Measurements from ENCODE around the gene PPT1. TPM values are rescaled to one million over a fixed set of nuclear protein-coding genes. Genes with fewer than 3 reads are reported as not detected.
A peak's percentile ranks its signal among the peaks of the same experiment; 100 is the strongest.

The PPT1 gene
- total RNA-seq, 4 donors from 2014 or later, result 6.4 to 28.9 (median 18.0) TPM

DNA sequence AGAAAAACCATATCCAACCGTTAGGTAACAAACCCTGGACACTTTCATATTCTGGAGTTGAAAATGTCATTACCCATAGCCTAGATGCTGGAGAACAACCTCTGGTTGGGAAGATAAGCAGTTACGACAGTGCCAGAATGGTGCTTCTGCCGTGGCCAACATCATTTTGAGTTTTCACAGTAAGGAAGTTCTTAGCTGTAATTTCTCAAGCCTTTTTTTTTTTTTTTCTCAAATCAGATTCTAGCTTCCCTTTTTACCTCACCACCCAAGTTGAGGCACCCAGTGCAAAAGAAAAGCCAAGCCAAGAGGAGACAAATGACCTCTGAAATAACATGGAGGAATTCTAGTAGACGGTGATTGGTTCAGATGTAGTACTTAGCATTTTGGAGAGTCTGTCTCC is 21.8 kb downstream of the PPT1 start:
- peaks cover 0 to 47% (median 24%) of the 10 kb centered on the region in 4 donors for H3K36me3 ChIP-seq
- peaks cover 0 to 19% (median 4%) of the 10 kb centered on the region in 4 donors for H3K4me1 ChIP-seq
- H3K27ac ChIP-seq, result peak overlapping the region in 2 of 4 donors; percentile 18 to 66
- in situ Hi-C loops (cut with MboI; ENCODE audit: low pct_ligation_motif_present in 1 of 4, low pct_unique_long_range_greater_than_20kb in 1 of 4, low sequenced_read_pairs in 3 of 4), result no loop called here
- WGBS, 2 donors (ENCODE audit: low coverage in 1 of 2), result 76 to 96% methylated on average over 3 to 4 of the region's 4 CpGs
- intact Hi-C loops (cut with DNase I; ENCODE audit: low total_unique reads), result no loop called here
- no peak for DNase-seq
- H3K4me3 ChIP-seq, result no peak overlapping the region
- H3K27me3 ChIP-seq, result no peaks in the 10 kb centered on the region
- no peaks in the 10 kb centered on the region for H3K9me3 ChIP-seq
- TF ChIP-seq POLR2A (IDR thresholded peaks at IDR 0.05) (no peak), POLR2AphosphoS5 (IDR thresholded peaks at IDR 0.05) (no peak), CTCF (IDR thresholded peaks at IDR 0.05) (no peak), EP300 (IDR thresholded peaks at IDR 0.05; ENCODE audit: low read depth) (no peak)

DNA sequence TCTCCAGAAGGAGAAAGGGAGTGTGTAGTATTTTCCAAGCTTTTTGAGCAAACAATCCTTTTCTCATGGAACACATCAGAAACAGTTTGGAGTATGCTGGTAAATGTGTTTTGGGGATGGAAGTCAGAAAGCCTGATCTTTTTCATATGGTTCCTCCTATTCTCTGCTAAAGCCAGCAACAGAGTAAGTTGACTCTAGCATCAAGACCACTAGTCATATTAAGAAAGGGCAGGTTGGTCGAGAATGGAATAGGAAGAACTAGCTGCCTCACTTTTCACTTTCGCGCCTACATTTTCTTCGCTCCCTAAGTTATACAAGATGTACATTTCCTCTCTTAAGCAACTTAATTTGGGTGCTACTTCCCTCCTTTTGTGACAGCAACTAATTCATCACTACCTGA is 24.0 kb downstream of the PPT1 start:
- intact Hi-C loops (cut with DNase I; ENCODE audit: low total_unique reads) (no loop called here), in situ Hi-C loops (cut with MboI; ENCODE audit: low pct_ligation_motif_present in 1 of 4, low pct_unique_long_range_greater_than_20kb in 1 of 4, low sequenced_read_pairs in 3 of 4) (no loop called here)
- no peak for TF ChIP-seq CTCF (IDR thresholded peaks at IDR 0.05)
- no peak for TF ChIP-seq EP300 (IDR thresholded peaks at IDR 0.05; ENCODE audit: low read depth)
- no peak for TF ChIP-seq POLR2AphosphoS5 (IDR thresholded peaks at IDR 0.05)
- TF ChIP-seq POLR2A (IDR thresholded peaks at IDR 0.05), result no peak
- no peak for DNase-seq
- Histone ChIP-seq H3K36me3 (peaks cover 0 to 66% (median 33%) of the 10 kb centered on the region in 4 donors), H3K27me3 (no peaks in the 10 kb centered on the region), H3K27ac (no peak overlapping the region), H3K9me3 (no peaks in the 10 kb centered on the region), H3K4me1 (peaks cover 0 to 18% (median 4%) of the 10 kb centered on the region in 4 donors), H3K4me3 (no peak overlapping the region)
- 93% methylated on average over 4 of the region's 4 CpGs for WGBS, 2 donors (ENCODE audit: low coverage in 1 of 2)

GRCh38 chr1:40072142-40072541 is 24.9 kb downstream of the PPT1 start:
- intact Hi-C loops (cut with DNase I; ENCODE audit: low total_unique reads) (no loop called here), in situ Hi-C loops (cut with MboI; ENCODE audit: low pct_ligation_motif_present in 1 of 4, low pct_unique_long_range_greater_than_20kb in 1 of 4, low sequenced_read_pairs in 3 of 4) (no loop called here)
- Histone ChIP-seq H3K27ac (no peak overlapping the region), H3K4me3 (no peak overlapping the region), H3K9me3 (no peaks in the 10 kb centered on the region), H3K36me3 (peaks cover 0 to 69% (median 37%) of the 10 kb centered on the region in 4 donors), H3K4me1 (peaks cover 0 to 11% (median 4%) of the 10 kb centered on the region in 4 donors), H3K27me3 (no peaks in the 10 kb centered on the region)
- DNase-seq, result no peak
- TF ChIP-seq POLR2A (IDR thresholded peaks at IDR 0.05) (no peak), POLR2AphosphoS5 (IDR thresholded peaks at IDR 0.05) (no peak), EP300 (IDR thresholded peaks at IDR 0.05; ENCODE audit: low read depth) (no peak)

- intact Hi-C loops (cut with DNase I; ENCODE audit: low total_unique reads) (no loop called here), in situ Hi-C loops (cut with MboI; ENCODE audit: low pct_ligation_motif_present in 1 of 4, low pct_unique_long_range_greater_than_20kb in 1 of 4, low sequenced_read_pairs in 3 of 4) (no loop called here)
- Histone ChIP-seq H3K4me3 (no peak overlapping the region), H3K36me3 (peaks cover 0 to 97% (median 52%) of the 10 kb centered on the region in 4 donors), H3K9me3 (no peaks in the 10 kb centered on the region), H3K27me3 (no peaks in the 10 kb centered on the region), H3K4me1 (peaks cover 0 to 12% (median 0%) of the 10 kb centered on the region in 4 donors), H3K27ac (no peak overlapping the region)
- 90 to 96% methylated on average over 2 to 3 of the region's 3 CpGs for WGBS, 2 donors (ENCODE audit: low coverage in 1 of 2)
- TF ChIP-seq POLR2AphosphoS5 (IDR thresholded peaks at IDR 0.05) (no peak), EP300 (IDR thresholded peaks at IDR 0.05; ENCODE audit: low read depth) (no peak), POLR2A (IDR thresholded peaks at IDR 0.05) (no peak), CTCF (IDR thresholded peaks at IDR 0.05) (no peak)
- DNase-seq, result no peak
Measured at GRCh38 chr1:40067851-40068250, 29.2 kb downstream of the PPT1 start.

- Histone ChIP-seq H3K4me3 (no peak overlapping the region), H3K27me3 (no peaks in the 10 kb centered on the region), H3K9me3 (no peaks in the 10 kb centered on the region), H3K36me3 (peaks cover 0 to 96% (median 50%) of the 10 kb centered on the region in 4 donors), H3K27ac (no peak overlapping the region), H3K4me1 (peaks cover 0 to 17% (median 0%) of the 10 kb centered on the region in 4 donors)
- intact Hi-C loops (cut with DNase I; ENCODE audit: low total_unique reads), result no loop called here
- DNase-seq, result no peak
- in situ Hi-C loops (cut with MboI; ENCODE audit: low pct_ligation_motif_present in 1 of 4, low pct_unique_long_range_greater_than_20kb in 1 of 4, low sequenced_read_pairs in 3 of 4), result no loop called here
- WGBS, 2 donors (ENCODE audit: low coverage in 1 of 2), result 73 to 83% methylated on average over 2 of the region's 2 CpGs
- TF ChIP-seq POLR2AphosphoS5 (IDR thresholded peaks at IDR 0.05), result no peak
- TF ChIP-seq CTCF (IDR thresholded peaks at IDR 0.05), result no peak
- TF ChIP-seq POLR2A (IDR thresholded peaks at IDR 0.05), result no peak
- no peak for TF ChIP-seq EP300 (IDR thresholded peaks at IDR 0.05; ENCODE audit: low read depth)
Measured at GRCh38 chr1:40067023-40067422, 30.0 kb downstream of the PPT1 start.
